NK-92 treated with Interleukin-12 subunit alpha and Interleukin-12 subunit beta, amount 100 ng/mL, for 24 hours (cell line): Measurements from ENCODE around the gene PRIM1.
"Not testable (repeated sequence)": the region's sequence is repeated elsewhere in the genome, so short reads cannot be mapped to it uniquely, and the experiment has no call there.

ENCODE experiments used
- DNase-seq: peaks from one replicate; lab custom pipeline; 2025; lab: John Stamatoyannopoulos, UW

PRIM1 gene

GRCh38 chr12:56751712-56752598, at the start of gene PRIM1:
PRIM1 (minus strand) TSS chr12:56752323; CDS start chr12:56752298, 25 bp downstream.
- peak; percentile 77 for DNase-seq

DNA sequence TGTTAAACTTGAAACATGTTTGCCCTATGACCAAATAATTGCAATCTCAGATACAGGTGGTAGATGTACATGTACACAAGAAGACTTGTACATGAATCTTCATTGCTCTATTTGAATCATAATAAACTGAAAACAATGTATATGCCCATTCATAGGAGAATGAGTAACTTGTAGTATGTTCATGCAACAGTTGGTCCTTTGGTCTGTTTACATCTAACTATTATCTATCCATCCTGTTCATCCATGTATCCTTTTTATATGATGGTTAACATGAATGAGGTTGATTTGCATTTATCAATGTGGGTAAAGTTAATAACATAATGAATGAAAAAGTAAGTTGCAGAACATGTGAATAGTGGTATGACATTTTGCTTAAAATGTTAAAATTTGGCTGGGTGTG, 48.1 kb upstream of the PRIM1 start:
- DNase-seq = no peak

GRCh38 chr12:56799345-56799744, 47.2 kb upstream of the PRIM1 start:
- not testable (repeated sequence) for DNase-seq

- DNase-seq = not testable (repeated sequence)
These were observed 43.7 kb upstream of the PRIM1 start for GRCh38 chr12:56795791-56796190.

DNA sequence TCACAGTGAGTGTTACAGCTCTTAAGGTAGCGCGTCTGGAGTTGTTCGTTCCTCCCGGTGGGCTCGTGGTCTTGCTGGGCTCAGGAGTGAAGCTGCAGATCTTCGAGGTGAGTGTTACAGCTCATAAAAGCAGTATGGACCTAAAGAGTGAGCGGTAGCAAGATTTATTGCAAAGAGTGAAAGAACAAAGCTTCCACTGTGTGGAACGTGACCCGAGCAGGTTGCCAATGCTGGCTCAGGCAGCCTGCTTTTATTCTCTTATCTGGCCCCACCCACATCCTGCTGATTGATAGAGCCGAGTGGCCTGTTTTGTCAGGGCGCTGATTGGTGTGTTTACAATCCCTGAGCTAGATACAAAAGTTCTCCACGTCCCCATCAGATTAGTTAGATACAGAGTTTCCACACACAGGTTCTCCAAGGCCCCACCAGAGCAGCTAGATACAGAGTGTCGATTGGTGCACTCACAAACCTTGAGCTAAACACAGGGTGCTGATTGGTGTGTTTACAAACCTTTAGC, 43.0 kb upstream of the PRIM1 start:
- not testable (repeated sequence) for DNase-seq

DNA sequence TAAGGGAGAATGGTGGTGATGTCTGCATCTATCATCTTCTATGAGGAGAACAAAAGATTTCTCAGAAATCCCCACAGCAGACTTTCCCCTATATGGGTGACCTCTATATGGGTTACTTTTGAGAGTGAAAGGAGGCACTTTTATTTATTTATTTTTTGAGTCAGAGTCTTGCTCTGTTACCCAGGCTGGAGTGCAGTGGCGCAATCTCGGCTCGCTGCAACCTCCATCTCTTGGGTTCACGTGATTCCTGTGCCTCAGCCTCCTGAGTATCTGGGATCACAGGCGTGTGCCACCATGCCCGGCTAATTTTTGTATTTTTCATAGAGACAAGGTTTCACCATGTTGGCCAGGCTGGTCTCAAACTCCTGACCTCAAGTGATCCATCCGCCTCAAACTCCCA, 41.0 kb upstream of the PRIM1 start:
- not testable (repeated sequence) for DNase-seq

DNA sequence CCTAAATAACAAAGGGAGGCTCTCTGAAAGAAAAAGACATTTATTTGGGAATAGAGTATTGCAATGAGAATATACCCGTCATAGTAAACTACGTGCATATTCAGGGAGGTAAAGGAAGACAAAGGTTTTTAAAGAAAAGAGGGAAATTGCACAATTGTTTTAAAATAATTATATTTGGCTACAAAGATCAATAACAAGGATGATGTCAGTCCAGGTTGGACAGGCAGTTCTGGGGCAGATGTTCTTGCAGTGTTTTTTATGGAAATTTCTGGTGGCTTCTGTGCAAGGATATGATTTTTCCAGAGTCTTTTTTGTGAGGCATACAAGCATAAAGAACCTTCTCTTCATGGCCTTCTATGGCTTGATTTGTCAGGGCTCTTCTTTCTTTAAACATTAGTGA, 40.6 kb upstream of the PRIM1 start:
- no peak for DNase-seq

DNA sequence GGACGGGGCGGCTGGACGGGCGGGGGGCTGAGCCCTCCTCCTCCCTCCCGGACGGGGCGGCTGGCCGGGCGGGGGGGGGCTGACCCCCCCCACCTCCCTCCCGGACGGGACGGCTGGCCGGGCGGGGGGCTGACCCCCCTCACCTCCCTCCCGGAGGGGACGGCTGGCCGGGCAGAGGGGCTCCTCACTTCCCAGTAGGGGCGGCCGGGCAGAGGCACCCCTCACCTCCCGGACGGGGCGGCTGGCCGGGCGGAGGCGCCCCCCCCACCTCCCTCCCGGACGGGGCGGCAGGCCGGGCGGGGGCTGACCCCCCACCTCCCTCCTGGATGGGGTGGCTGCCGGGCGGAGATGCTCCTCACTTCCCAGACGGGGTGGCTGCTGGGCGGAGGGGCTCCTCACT, 37.3 kb upstream of the PRIM1 start:
- not testable (repeated sequence) for DNase-seq

GRCh38 chr12:56787498-56787897, 35.4 kb upstream of the PRIM1 start:
- no peak for DNase-seq

GRCh38 chr12:56785874-56786273, 33.8 kb upstream of the PRIM1 start:
- DNase-seq = no peak

DNA sequence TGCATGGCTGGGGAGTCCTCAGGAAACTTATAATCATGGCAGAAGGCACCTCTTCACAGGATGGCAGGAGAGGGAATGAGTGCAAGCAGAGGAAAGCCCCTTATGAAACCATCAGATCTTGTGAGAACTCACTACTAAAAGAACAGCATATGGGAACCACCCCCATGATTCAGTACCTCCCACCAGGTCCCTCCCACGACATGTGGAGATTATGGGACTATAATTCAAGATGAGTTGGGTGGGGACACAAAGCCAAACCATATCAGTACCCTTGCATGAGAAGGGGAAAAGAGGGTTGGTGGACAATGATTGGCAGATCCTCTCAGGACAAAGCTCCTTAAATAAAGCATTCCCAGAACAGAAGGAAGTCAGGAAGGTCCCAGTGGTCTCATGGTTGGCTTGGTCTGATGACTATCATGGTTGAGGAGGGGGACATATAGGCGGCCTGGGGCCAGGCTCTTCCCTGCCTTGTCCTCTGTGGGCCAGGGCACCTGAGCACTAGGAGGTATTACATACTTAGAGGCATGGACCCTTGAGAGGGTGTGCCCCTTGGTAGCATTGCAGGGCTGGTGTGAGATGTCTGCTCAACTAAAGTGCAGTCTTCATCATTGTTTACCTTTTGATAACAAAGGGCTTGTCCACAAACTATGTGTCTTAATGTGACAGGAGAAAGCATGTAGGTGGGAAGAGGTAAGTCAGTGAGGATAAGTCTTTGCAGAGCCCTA, 33.2 kb upstream of the PRIM1 start:
- no peak for DNase-seq

GRCh38 chr12:56781726-56782125, 29.6 kb upstream of the PRIM1 start:
- no peak for DNase-seq

- no peak for DNase-seq
These were observed 26.6 kb upstream of the PRIM1 start for GRCh38 chr12:56778756-56779155.

DNA sequence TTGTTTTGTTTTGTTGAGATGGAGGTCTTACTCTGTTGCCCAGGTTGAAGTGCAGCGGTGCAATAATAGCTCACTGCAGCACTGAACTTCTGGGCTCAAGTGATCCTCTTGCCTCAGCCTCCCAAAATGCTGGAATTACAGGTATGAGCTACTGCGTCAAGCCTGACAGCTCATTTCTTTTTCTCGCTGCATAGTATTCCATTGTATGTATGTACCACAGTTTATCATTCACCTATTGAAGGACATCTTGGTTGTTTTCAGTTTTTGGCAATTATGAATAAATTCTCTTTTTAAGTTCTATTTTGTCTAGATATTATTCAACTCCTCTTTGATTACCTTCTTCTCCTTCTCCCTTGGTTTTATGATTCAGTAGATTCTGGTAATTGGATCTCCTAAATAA, 24.5 kb upstream of the PRIM1 start:
- no peak for DNase-seq

DNA sequence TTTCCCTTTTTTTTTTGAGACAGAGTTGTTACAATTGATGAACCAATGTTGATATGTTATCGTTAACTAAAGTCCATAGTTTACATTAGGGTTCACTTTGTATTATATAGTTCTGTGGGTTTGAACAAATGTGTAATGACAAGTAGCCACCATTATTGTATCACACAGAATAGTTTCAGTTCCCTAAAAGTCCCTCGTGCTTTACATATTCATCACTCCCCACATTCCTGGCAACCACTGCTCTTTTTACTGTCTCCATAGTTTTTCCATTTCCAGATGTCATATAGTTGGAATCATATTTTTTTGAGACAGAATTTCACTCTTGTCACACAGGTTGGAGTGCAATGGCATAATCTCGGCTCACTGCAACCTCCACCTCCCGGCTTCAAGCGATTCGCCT, 23.5 kb upstream of the PRIM1 start:
- no peak for DNase-seq

DNA sequence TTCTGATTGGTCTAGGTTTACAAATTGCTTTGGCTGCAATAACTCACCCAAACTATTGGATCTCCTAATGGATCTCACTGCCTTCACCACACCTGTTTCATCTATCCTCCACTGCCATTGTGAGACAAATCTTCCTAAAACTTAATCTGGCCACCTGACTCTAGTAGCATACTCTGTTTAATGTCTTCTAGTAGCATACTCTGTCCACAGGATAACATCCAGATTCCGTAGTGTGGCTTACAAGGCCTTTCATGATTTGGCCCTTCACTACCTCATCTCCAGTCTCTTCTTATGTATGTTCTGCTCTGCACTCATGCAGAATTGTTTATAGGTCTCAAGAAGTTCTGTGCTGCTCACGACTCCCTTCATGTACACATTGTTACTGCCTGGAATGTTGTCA, 21.0 kb upstream of the PRIM1 start:
- no peak for DNase-seq

DNA sequence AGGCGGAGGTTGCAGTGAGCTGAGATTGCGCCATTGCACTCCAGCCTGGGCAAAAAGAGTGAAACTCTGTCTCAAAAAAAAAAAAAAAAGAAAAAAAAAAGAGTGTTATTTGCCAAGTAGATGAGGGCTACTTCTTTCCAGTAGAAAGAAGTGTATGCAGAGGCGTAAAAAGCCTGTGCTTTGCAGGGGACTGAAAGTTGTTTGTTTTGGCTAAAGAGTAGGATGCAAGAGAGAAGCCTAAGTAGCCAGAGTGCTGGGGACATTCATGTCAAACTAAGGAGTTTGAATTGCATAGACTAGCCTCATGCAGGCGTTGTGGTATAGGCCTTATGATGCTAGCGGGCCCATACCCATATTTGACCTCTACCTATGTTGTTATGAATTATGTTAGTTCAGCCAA, 20.5 kb upstream of the PRIM1 start:
- DNase-seq = no peak

- DNase-seq = no peak
These were observed 17.7 kb upstream of the PRIM1 start for GRCh38 chr12:56769868-56770267.

DNA sequence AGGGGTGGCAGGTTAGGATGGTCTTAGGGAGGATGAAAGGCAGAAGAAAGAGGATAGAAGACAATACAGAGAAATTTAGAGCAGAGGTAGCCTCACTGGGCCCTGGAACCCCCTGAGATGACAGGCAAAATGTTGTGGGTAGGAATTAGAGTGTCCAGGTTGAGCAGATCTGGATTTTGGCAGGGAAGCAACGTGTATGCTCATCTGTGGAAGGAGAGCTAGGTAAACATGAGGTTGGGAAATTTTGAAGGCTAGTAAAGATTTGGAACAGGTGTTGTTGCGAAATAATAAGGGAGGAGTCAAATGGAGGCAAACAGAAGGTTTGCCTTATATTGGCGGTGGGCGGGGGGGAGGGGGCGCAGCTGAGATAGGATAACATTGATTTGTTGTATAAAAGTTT, 16.3 kb upstream of the PRIM1 start:
- DNase-seq = no peak

DNA sequence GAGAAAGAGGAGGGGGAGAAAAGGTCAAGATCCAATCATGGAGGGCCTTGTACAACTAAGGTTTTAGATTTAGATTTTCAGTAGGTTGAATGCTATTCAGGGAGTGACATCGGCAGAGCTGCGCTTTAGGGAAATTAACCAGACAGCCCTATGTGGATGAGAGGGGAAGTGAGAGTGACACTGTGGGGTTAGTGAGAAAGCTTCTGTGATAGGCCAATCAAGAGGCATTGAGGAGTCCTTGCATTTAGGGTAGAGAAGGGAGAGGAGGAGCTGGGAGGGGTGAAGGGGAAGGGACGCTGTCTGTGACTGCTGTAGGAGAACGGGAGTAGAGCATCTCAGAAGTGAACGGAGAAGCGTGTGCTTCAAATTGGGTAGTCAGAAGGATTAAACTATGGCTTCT, 14.4 kb upstream of the PRIM1 start:
- no peak for DNase-seq

DNA sequence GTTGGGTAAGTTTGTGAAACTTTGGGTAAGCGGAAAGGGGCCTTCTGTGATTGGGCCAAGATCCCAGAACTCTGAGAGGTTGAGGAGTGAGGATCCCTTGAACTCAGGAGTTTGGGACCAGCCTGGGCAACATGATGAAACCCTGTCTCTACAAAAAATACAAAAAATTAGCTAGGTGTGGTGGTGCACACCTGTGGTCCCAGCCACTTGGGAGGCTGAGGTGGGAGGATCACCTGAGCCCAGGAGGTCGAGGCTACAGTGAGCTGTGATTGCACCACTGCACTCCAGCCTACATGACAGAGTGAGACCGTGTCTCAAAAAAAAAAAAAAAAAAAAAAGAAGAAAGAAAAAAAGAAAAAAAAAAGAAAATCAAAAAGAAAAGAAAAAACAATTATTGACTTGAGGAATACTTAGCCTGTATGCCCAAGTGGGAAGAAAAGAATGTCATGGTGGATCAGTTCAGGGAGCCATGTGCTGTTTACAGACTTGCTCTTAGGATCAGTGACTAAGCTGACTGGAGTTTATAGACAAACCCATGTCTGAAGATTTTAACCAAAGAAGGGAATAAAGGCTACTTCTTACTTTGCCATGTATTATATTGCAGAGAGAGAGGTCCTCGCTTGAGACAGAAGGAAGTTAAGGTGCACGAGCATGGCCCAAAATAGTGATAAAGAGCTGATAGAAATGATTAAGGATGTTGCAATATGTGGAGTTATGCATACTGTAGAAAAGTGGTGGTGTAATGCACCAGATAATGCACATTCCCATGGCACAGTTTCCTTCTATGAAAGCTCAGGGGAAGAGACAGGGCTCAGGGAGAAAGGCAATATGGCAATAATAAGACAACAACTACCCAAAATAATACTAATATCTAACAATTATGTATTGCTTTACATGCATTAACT, 11.9 kb upstream of the PRIM1 start:
- no peak for DNase-seq

GRCh38 chr12:56761812-56762211, 9.7 kb upstream of the PRIM1 start:
- no peak for DNase-seq
